A549 (cell line): ENCODE measurements around the gene VEZT. TPM values are rescaled to one million over a fixed set of nuclear protein-coding genes. Genes with fewer than 3 reads are reported as not detected.

Experiments
- ATAC-seq, 2 experiments: fragments of 200-7000 bp in 1 of 2; fragments of >200 bp in 1 of 2; cut with Nextera tagmentation in 1 of 2; cut with Tn5 transposase in 1 of 2; 3 replicates each; pipeline versions ENCODE4 v1.8.0 to v1.9.1; 2018 to 2020; ENCODE audit warnings: mild to moderate bottlenecking in 1 of 2, moderate library complexity in 1 of 2
- CTCF ChIA-PET: fragments of 300-600 bp; sonication (Branson Sonifier 250); formaldehyde crosslinking; extraction: SDS; loops from one replicate; lab custom pipeline; 2021; ENCODE audit warnings: antibody characterized with exemption, inconsistent platforms; lab: Yijun Ruan, JAX
- POLR2A ChIA-PET: fragments of 350-600 bp; formaldehyde crosslinking; extraction: SDS; loops from one replicate; lab custom pipeline; 2021; ENCODE audit warnings: antibody characterized with exemption, inconsistent platforms; lab: Yijun Ruan, JAX
- DNase-seq, 2 experiments: peaks; one replicate each; pipeline versions ENCODE4 v3.0.0 to v3.0.0-alpha.2; 2011 to 2016; ENCODE audit warnings: low read depth in 1 of 2, low spot score in 1 of 2
- FAIRE-seq: peaks from 2 replicates; lab custom pipeline; 2011; peaks lifted over from hg19 to GRCh38; lab: Jason Lieb, UNC
- H3K27ac ChIP-seq, 2 experiments: fragments of >200 bp; sonication (Bioruptor Twin); formaldehyde crosslinking; 3 replicates each; pipeline ENCODE4 v1.5.1; 2016 to 2017
- H3K4me1 ChIP-seq: fragments of >200 bp; sonication (Bioruptor Twin); formaldehyde crosslinking; 3 replicates; pipeline ENCODE4 v1.6.1; 2016
- H3K4me2 ChIP-seq: fragments of >200 bp; sonication (Bioruptor Twin); formaldehyde crosslinking; 3 replicates; pipeline ENCODE4 v1.6.1; 2016
- H3K4me3 ChIP-seq: fragments of >200 bp; sonication (Bioruptor Twin); formaldehyde crosslinking; 3 replicates; pipeline ENCODE4 v1.5.1; 2016
- H3K9me3 ChIP-seq: fragments of >200 bp; sonication (Bioruptor Twin); formaldehyde crosslinking; 3 replicates; pipeline ENCODE4 v1.6.1; 2016
- ATOH8 ChIP-seq: fragments of 250-450 bp; sonication (Bioruptor Pico); IDR thresholded peaks from 2 replicates; pipeline ENCODE4 v1.5.0; 2020; ENCODE audit warnings: low read depth, mild to moderate bottlenecking, moderate library complexity
- BCL3 ChIP-seq: fragments of >200 bp; sonication (Bioruptor Twin); formaldehyde crosslinking; IDR thresholded peaks from 3 replicates; pipeline ENCODE4 v1.6.1; 2016
- CEBPB ChIP-seq, 2 experiments: fragments of >200 bp in 1 of 2; sonication (Bioruptor Twin) in 1 of 2; formaldehyde crosslinking in 1 of 2; IDR thresholded peaks; 2 replicates each; pipeline ENCODE4 v1.6.1; 2012 to 2016
- CHD4 ChIP-seq: fragments of 200-600 bp; sonication (generic); IDR thresholded peaks from 2 replicates; pipeline ENCODE4 v1.6.1; 2016; ENCODE audit warnings: antibody characterized with exemption, mild to moderate bottlenecking, borderline replicate concordance
- CTCF ChIP-seq: fragments of >200 bp; sonication (Bioruptor Twin); formaldehyde crosslinking; IDR thresholded peaks from 3 replicates; pipeline ENCODE4 v1.5.1; 2016
- E2F6 ChIP-seq: IDR thresholded peaks from 2 replicates; pipeline ENCODE4 v1.6.1; 2012; ENCODE audit warnings: low read depth, borderline replicate concordance
- ELK1 ChIP-seq: fragments of 150-350 bp; IDR thresholded peaks from 2 replicates; pipeline ENCODE4 v1.6.1; 2014; ENCODE audit warnings: low read depth, mild to moderate bottlenecking, low read length
- FOSB ChIP-seq: fragments of 250-450 bp; sonication (Bioruptor Pico); IDR thresholded peaks from 2 replicates; pipeline ENCODE4 v1.5.0; 2020; ENCODE audit warnings: mild to moderate bottlenecking, moderate library complexity
- FOSL2 ChIP-seq, 2 experiments: fragments of 450-650 bp in 1 of 2; fragments of >200 bp in 1 of 2; sonication (Bioruptor Twin) in 1 of 2; formaldehyde crosslinking; IDR thresholded peaks; 2 replicates each; pipeline versions ENCODE4 v1.5.0 to v1.6.1; 2016 to 2020; ENCODE audit warnings: mild to moderate bottlenecking in 1 of 2, moderate library complexity in 1 of 2
- FOXS1 ChIP-seq: fragments of 250-450 bp; sonication (Bioruptor Pico); IDR thresholded peaks from 2 replicates; pipeline ENCODE4 v1.5.0; 2020; ENCODE audit warnings: mild to moderate bottlenecking, moderate library complexity
- HDAC2 ChIP-seq: fragments of 200-600 bp; sonication (generic); IDR thresholded peaks from 2 replicates; pipeline ENCODE4 v1.6.1; 2016
- HES2 ChIP-seq: fragments of >200 bp; sonication (Bioruptor Twin); formaldehyde crosslinking; IDR thresholded peaks from 2 replicates; pipeline ENCODE4 v1.6.1; 2016
- HEYL ChIP-seq: fragments of 250-450 bp; sonication (Bioruptor Pico); IDR thresholded peaks from 2 replicates; pipeline ENCODE4 v1.8.0; 2021; ENCODE audit warnings: mild to moderate bottlenecking, moderate library complexity
- HOXB13 ChIP-seq: fragments of 250-450 bp; sonication (Bioruptor Pico); IDR thresholded peaks from 2 replicates; pipeline ENCODE4 v1.5.0; 2020; ENCODE audit warnings: low read depth, mild to moderate bottlenecking, moderate library complexity
- JUNB ChIP-seq: fragments of >200 bp; sonication (Bioruptor Twin); formaldehyde crosslinking; IDR thresholded peaks from 2 replicates; pipeline ENCODE4 v1.6.1; 2016
- MAFK ChIP-seq: fragments of 450-650 bp; IDR thresholded peaks from 2 replicates; pipeline ENCODE4 v1.6.1; 2014; ENCODE audit not compliant: partially characterized antibody
- MAX ChIP-seq: IDR thresholded peaks from 2 replicates; pipeline ENCODE4 v1.6.1; 2012
- PBX3 ChIP-seq: IDR thresholded peaks from 2 replicates; pipeline ENCODE4 v1.6.1; 2012
- POLR2A ChIP-seq: IDR thresholded peaks from 2 replicates; pipeline ENCODE4 v1.6.1; 2012; ENCODE audit warnings: mild to moderate bottlenecking, low read length
- POLR2AphosphoS2 ChIP-seq: conservative IDR thresholded peaks from 2 replicates; pipeline ENCODE4 v1.6.1; 2012; ENCODE audit warnings: low read length, improper control_type of control experiment, inconsistent platforms
- RAD21 ChIP-seq, 2 experiments: fragments of >200 bp in 1 of 2; sonication (Bioruptor Twin) in 1 of 2; formaldehyde crosslinking in 1 of 2; IDR thresholded peaks in 1 of 2; conservative IDR thresholded peaks in 1 of 2; 2 replicates in 1 of 2; 3 replicates in 1 of 2; pipeline ENCODE4 v1.6.1; 2012 to 2018; ENCODE audit warnings: inconsistent platforms in 1 of 2
- RARB ChIP-seq: fragments of 250-450 bp; sonication (Bioruptor Pico); IDR thresholded peaks from 2 replicates; pipeline ENCODE4 v1.8.0; 2021; ENCODE audit warnings: mild to moderate bottlenecking, moderate library complexity
- RFX5 ChIP-seq: fragments of 450-650 bp; IDR thresholded peaks from 2 replicates; pipeline ENCODE4 v1.7.1; 2014; ENCODE audit warnings: antibody characterized with exemption, mild to moderate bottlenecking, moderate library complexity
- RNF2 ChIP-seq: fragments of 200-600 bp; sonication (generic); IDR thresholded peaks from 2 replicates; pipeline ENCODE4 v1.6.1; 2016; ENCODE audit warnings: low read depth, mild to moderate bottlenecking, antibody characterized with exemption, moderate library complexity, borderline replicate concordance
- SMC3 ChIP-seq: fragments of >200 bp; sonication (Bioruptor Twin); formaldehyde crosslinking; IDR thresholded peaks from 3 replicates; pipeline ENCODE4 v1.6.1; 2018; ENCODE audit warnings: inconsistent platforms
- SREBF2 ChIP-seq: fragments of 450-650 bp; IDR thresholded peaks from 2 replicates; pipeline ENCODE4 v1.6.1; 2014; ENCODE audit warnings: mild to moderate bottlenecking, moderate library complexity
- TFCP2L1 ChIP-seq: fragments of 250-450 bp; sonication (Bioruptor Pico); IDR thresholded peaks from 2 replicates; pipeline ENCODE4 v1.5.0; 2021; ENCODE audit warnings: mild to moderate bottlenecking
- TP53 ChIP-seq: fragments of 250-450 bp; sonication (Bioruptor Pico); IDR thresholded peaks from 2 replicates; pipeline ENCODE4 v1.5.0; 2021; ENCODE audit warnings: mild to moderate bottlenecking, moderate library complexity
- ZC3H11A ChIP-seq: fragments of 450-650 bp; IDR thresholded peaks from 2 replicates; pipeline ENCODE4 v1.6.1; 2014; ENCODE audit warnings: antibody characterized with exemption, mild to moderate bottlenecking
- WGBS: methylation state at CpG from one replicate; pipeline ENCODE4 v1.1.6; 2017; ENCODE audit errors: missing lambda C conversion rate; 5-methylcytosine and 5-hydroxymethylcytosine counted together
- polyA plus RNA-seq, 4 experiments: library from polyadenylated mRNA; depleted of rRNA in 3 of 4; stranded (reverse); fragments of >200 nt; fragmentation: RNase III in 1 of 4; extraction: RNeasy Plus Mini Kit Qiagen cat#74134 plus additional on column Dnase treatment in 1 of 4; gene quantifications; 2 replicates in 3 of 4; 3 replicates in 1 of 4; pipeline ENCODE4 v1.2.3, GENCODE V29; 2011 to 2017

The VEZT gene
- polyA plus RNA-seq, 2 of the 4 experiments (the other 2 are of a cell fraction) = 87.1 to 259 TPM

- no peak for DNase-seq
- Histone ChIP-seq H3K9me3 (no peaks in the 10 kb centered on the region), H3K4me3 (no peak overlapping the region), H3K4me2 (peak overlapping the region; percentile 61), H3K4me1 (peaks cover 62% of the 10 kb centered on the region), H3K27ac (peak overlapping the region; percentile 88 to 89)
- POLR2A ChIA-PET = no interaction called here
- CTCF ChIA-PET = no interaction called here
- TF ChIP-seq RARB (CRISPR knock-in tag) (no peak), SREBF2 (no peak), CTCF (no peak), CHD4 (no peak), TFCP2L1 (no peak), FOSL2 (IDR thresholded peaks at IDR 0.05) (no peak), FOSL2 (CRISPR knock-in tag; IDR thresholded peaks at IDR 0.05) (no peak), RNF2 (no peak), HOXB13 (CRISPR knock-in tag) (no peak)
- 87% methylated on average over 4 of the region's 4 CpGs for WGBS
- no peak for FAIRE-seq
- ATAC-seq = no peak
These were observed 99.2 kb downstream of the VEZT start for GRCh38 chr12:95316798-95317197.

GRCh38 chr12:95318071-95318545 lies 100.5 kb downstream of the VEZT start:
- no peak overlapping the region for H3K4me3 ChIP-seq
- H3K27ac ChIP-seq = peak overlapping the region; percentile 88 to 89
- CTCF ChIA-PET = interaction anchor here (0.5 to 3.4 kb wide), 7 partner anchors 10 to 552 kb away, joined by 3 to 22 read pairs (median 3); no protein-coding TSS in a partner anchor
- DNase-seq (peak; percentile 59 to 96), FAIRE-seq (peak; percentile 89), ATAC-seq (peak; percentile 84 to 89)
- WGBS = 1% methylated on average over 2 of the region's 2 CpGs
- H3K9me3 ChIP-seq = no peaks in the 10 kb centered on the region
- H3K4me2 ChIP-seq = peak overlapping the region; percentile 69
- peaks cover 75% of the 10 kb centered on the region for H3K4me1 ChIP-seq
- POLR2A ChIA-PET = interaction anchor here (1.0 to 1.7 kb wide), 4 partner anchors 8 to 156 kb away, joined by 3 to 11 read pairs (median 5); partner anchors contain the start of genes FGD6, METAP2 and VEZT
- no peak for TF ChIP-seq POLR2A
- no peak for TF ChIP-seq HDAC2
- peak; percentile 50; the same call in 2 of the 3 replicates for TF ChIP-seq SMC3
- TF ChIP-seq JUNB = peak; percentile 99
- peak; percentile 76; the same call in 1 of the 2 replicates for TF ChIP-seq FOSB
- TF ChIP-seq RNF2 = no peak
- peak; percentile 46; the same call in 1 of the 2 replicates for TF ChIP-seq E2F6
- TF ChIP-seq POLR2AphosphoS2 = no peak
- TF ChIP-seq MAX = peak; percentile 66; the same call in 1 of the 2 replicates
- peak; percentile 59 for TF ChIP-seq RARB (CRISPR knock-in tag)
- TF ChIP-seq RAD21 (conservative IDR thresholded peaks at IDR 0.05 in 1 of 2, IDR thresholded peaks at IDR 0.05 in 1 of 2) = peak; percentile 29 to 58; a peak in 4 of 5 replicates
- peak; percentile 91 for TF ChIP-seq HES2
- peak; percentile 97 to 99 for TF ChIP-seq CEBPB (IDR thresholded peaks at IDR 0.05)
- TF ChIP-seq HEYL = no peak
- TF ChIP-seq FOXS1 = no peak
- no peak for TF ChIP-seq MAFK
- no peak for TF ChIP-seq ATOH8
- TF ChIP-seq PBX3 = peak; percentile 60
- TF ChIP-seq BCL3 = peak; percentile 98
- no peak for TF ChIP-seq RFX5
- no peak for TF ChIP-seq ELK1
- no peak for TF ChIP-seq ZC3H11A
- no peak for TF ChIP-seq TP53 (CRISPR knock-in tag)
